ENCODE measurements around the gene ALDH1L2.

The ALDH1L2 gene

GRCh38 chr12:105032703-105033357 lies 51.4 kb downstream of the ALDH1L2 start:
- H3K36me3 ChIP-seq (ENCODE audit: control insufficient read depth, insufficient read depth, low read length): no peaks in the 10 kb centered on the region
- no peaks in the 10 kb centered on the region for H3K9me3 ChIP-seq (ENCODE audit: control insufficient read depth, low read length)
- no peak overlapping the region for H3K27ac ChIP-seq (ENCODE audit: low read depth, low read length, severe bottlenecking)
- no peaks in the 10 kb centered on the region for H3K4me1 ChIP-seq (ENCODE audit: control insufficient read depth, insufficient read depth, low read length, poor library complexity, severe bottlenecking)
- no peak overlapping the region for H3K4me3 ChIP-seq (ENCODE audit: extremely low read depth, insufficient read depth, low read length, poor library complexity, severe bottlenecking)
- WGBS, 2 experiments (ENCODE audit: insufficient coverage in 2 of 2): 88 to 100% methylated on average over 2 to 4 of the region's 4 CpGs

- no peaks in the 10 kb centered on the region for H3K36me3 ChIP-seq (ENCODE audit: control insufficient read depth, insufficient read depth, low read length)
Observed at GRCh38 chr12:105030820-105031807, 53.1 kb downstream of the ALDH1L2 start.

GRCh38 chr12:105026411-105026810 lies 57.8 kb downstream of the ALDH1L2 start:
- no CpG with 5 or more reads among the region's 4 CpGs for WGBS, 2 experiments (ENCODE audit: insufficient coverage in 2 of 2)
- Histone ChIP-seq H3K36me3 (ENCODE audit: control insufficient read depth, insufficient read depth, low read length) (no peaks in the 10 kb centered on the region), H3K27ac (ENCODE audit: low read depth, low read length, severe bottlenecking) (no peak overlapping the region), H3K9me3 (ENCODE audit: control insufficient read depth, low read length) (no peaks in the 10 kb centered on the region), H3K4me1 (ENCODE audit: control insufficient read depth, insufficient read depth, low read length, poor library complexity, severe bottlenecking) (no peaks in the 10 kb centered on the region), H3K4me3 (ENCODE audit: extremely low read depth, insufficient read depth, low read length, poor library complexity, severe bottlenecking) (no peak overlapping the region)

More at GRCh38 chr12:105030820-105031807, 53.1 kb downstream of the ALDH1L2 start:
- Histone ChIP-seq H3K9me3 (ENCODE audit: control insufficient read depth, low read length) (no peaks in the 10 kb centered on the region), H3K4me3 (ENCODE audit: extremely low read depth, insufficient read depth, low read length, poor library complexity, severe bottlenecking) (no peak overlapping the region), H3K27ac (ENCODE audit: low read depth, low read length, severe bottlenecking) (no peak overlapping the region), H3K4me1 (ENCODE audit: control insufficient read depth, insufficient read depth, low read length, poor library complexity, severe bottlenecking) (no peaks in the 10 kb centered on the region)
- WGBS, 2 experiments (ENCODE audit: insufficient coverage in 2 of 2): 91 to 94% methylated on average over 7 of the region's 9 CpGs

GRCh38 chr12:105025890-105026289 lies 58.4 kb downstream of the ALDH1L2 start:
- H3K36me3 ChIP-seq (ENCODE audit: control insufficient read depth, insufficient read depth, low read length): no peaks in the 10 kb centered on the region
- no peaks in the 10 kb centered on the region for H3K9me3 ChIP-seq (ENCODE audit: control insufficient read depth, low read length)
- WGBS, 2 experiments (ENCODE audit: insufficient coverage in 2 of 2): 88 to 97% methylated on average over 3 of the region's 5 CpGs
- no peaks in the 10 kb centered on the region for H3K4me1 ChIP-seq (ENCODE audit: control insufficient read depth, insufficient read depth, low read length, poor library complexity, severe bottlenecking)
- no peak overlapping the region for H3K27ac ChIP-seq (ENCODE audit: low read depth, low read length, severe bottlenecking)
- no peak overlapping the region for H3K4me3 ChIP-seq (ENCODE audit: extremely low read depth, insufficient read depth, low read length, poor library complexity, severe bottlenecking)

DNA sequence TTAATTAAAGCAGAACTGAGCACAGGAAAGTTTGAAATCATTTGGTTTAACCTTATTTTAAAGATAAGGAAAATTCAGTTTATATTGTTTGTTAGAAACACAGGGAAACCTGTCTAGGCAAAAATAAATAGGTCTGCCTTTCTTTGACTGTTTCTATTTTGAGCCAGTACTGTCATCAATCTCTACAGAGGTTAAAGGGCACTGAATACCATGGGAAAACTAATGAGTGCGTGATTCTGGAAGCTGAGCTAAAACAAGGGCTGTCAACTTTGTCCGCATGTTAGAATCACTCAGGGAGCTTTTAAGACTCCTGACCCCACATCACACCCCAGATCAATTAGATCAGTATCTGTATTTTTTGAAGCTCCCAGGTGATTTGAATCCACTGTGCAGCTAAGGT lies 59.3 kb downstream of the ALDH1L2 start:
- Histone ChIP-seq H3K4me3 (ENCODE audit: extremely low read depth, insufficient read depth, low read length, poor library complexity, severe bottlenecking) (no peak overlapping the region), H3K27ac (ENCODE audit: low read depth, low read length, severe bottlenecking) (peak overlapping the region; percentile 31), H3K4me1 (ENCODE audit: control insufficient read depth, insufficient read depth, low read length, poor library complexity, severe bottlenecking) (no peaks in the 10 kb centered on the region), H3K36me3 (ENCODE audit: control insufficient read depth, insufficient read depth, low read length) (no peaks in the 10 kb centered on the region), H3K9me3 (ENCODE audit: control insufficient read depth, low read length) (no peaks in the 10 kb centered on the region)
- WGBS, 2 experiments (ENCODE audit: insufficient coverage in 2 of 2): 80 to 100% methylated on average over 1 of the region's 2 CpGs

DNA sequence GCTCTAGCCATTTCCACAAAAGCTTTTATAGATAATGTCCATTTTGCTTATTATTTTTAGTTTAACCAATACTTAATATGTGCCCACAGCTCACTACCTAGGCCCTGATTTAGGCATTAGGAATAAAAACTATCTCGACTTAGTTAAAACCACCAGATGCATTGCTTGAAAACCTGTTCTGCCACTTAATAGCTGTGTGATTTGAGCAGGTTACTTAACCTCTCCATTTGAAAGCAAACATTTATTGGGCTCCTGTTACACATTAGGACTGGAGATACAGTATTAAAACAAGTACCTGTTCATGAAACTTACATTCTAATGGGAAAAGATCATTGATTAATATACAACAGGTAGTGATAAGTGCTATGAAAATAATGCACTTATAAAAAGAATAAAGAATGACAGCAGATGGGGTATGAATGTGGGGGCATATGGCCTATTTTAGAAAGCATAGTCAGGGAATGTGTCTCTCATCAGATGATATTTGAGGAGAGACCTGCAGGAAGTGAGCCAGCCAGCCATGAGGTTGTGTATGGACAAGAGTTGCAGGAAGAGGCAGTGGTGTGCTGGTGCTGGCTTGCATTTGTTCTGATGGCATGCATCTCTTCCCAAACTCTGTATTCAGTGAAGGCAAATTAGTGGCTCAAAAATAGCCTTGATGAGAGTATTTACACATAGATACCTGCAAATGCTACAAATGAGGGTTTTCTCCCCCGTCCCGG lies 63.9 kb downstream of the ALDH1L2 start:
- 89% methylated on average over 3 of the region's 3 CpGs; no CpG with 5 or more reads in 1 of the 2 experiments for WGBS, 2 experiments (ENCODE audit: insufficient coverage in 2 of 2)

DNA sequence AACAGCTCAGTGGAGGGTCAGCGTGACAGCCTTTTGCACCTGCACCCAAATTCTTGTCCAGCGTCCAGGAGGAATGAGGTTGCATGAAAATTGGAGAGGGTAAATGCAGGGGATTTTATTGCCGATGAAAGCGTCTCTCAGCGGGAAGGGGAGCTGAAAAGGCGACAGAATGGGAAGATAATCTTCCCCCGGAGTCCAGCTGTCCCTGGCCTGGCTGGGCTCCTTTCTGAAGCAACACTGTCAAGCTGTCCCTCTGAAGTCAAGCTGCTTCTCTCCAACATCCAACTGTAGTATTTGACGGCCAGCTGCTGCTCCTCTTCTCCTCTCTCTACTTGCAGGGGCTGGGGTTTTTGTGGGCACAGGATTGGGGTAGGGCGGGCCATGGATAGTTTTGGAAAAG lies 65.5 kb downstream of the ALDH1L2 start:
- Histone ChIP-seq H3K36me3 (ENCODE audit: control insufficient read depth, insufficient read depth, low read length) (peaks cover 2% of the 10 kb centered on the region), H3K4me3 (ENCODE audit: extremely low read depth, insufficient read depth, low read length, poor library complexity, severe bottlenecking) (no peak overlapping the region), H3K4me1 (ENCODE audit: control insufficient read depth, insufficient read depth, low read length, poor library complexity, severe bottlenecking) (peaks cover under 1% of the 10 kb centered on the region), H3K9me3 (ENCODE audit: control insufficient read depth, low read length) (no peaks in the 10 kb centered on the region), H3K27ac (ENCODE audit: low read depth, low read length, severe bottlenecking) (no peak overlapping the region)
- WGBS, 2 experiments (ENCODE audit: insufficient coverage in 2 of 2): 91 to 97% methylated on average over 6 to 7 of the region's 9 CpGs

More for the DNA sequence above, 63.9 kb downstream of the ALDH1L2 start:
- H3K4me1 ChIP-seq (ENCODE audit: control insufficient read depth, insufficient read depth, low read length, poor library complexity, severe bottlenecking): no peaks in the 10 kb centered on the region
- H3K27ac ChIP-seq (ENCODE audit: low read depth, low read length, severe bottlenecking): no peak overlapping the region
- H3K36me3 ChIP-seq (ENCODE audit: control insufficient read depth, insufficient read depth, low read length): no peaks in the 10 kb centered on the region
- no peaks in the 10 kb centered on the region for H3K9me3 ChIP-seq (ENCODE audit: control insufficient read depth, low read length)
- no peak overlapping the region for H3K4me3 ChIP-seq (ENCODE audit: extremely low read depth, insufficient read depth, low read length, poor library complexity, severe bottlenecking)

- WGBS, 2 experiments (ENCODE audit: insufficient coverage in 2 of 2): 93 to 100% methylated on average over 4 of the region's 4 CpGs
- Histone ChIP-seq H3K9me3 (ENCODE audit: control insufficient read depth, low read length) (no peaks in the 10 kb centered on the region), H3K27ac (ENCODE audit: low read depth, low read length, severe bottlenecking) (no peak overlapping the region), H3K4me3 (ENCODE audit: extremely low read depth, insufficient read depth, low read length, poor library complexity, severe bottlenecking) (no peak overlapping the region), H3K36me3 (ENCODE audit: control insufficient read depth, insufficient read depth, low read length) (peaks cover 9% of the 10 kb centered on the region), H3K4me1 (ENCODE audit: control insufficient read depth, insufficient read depth, low read length, poor library complexity, severe bottlenecking) (peaks cover 4% of the 10 kb centered on the region)
Observed at GRCh38 chr12:105018012-105018411, 66.2 kb downstream of the ALDH1L2 start.

GRCh38 chr12:105015543-105015942 lies 68.7 kb downstream of the ALDH1L2 start:
- Histone ChIP-seq H3K9me3 (ENCODE audit: control insufficient read depth, low read length) (no peaks in the 10 kb centered on the region), H3K36me3 (ENCODE audit: control insufficient read depth, insufficient read depth, low read length) (peaks cover 18% of the 10 kb centered on the region), H3K27ac (ENCODE audit: low read depth, low read length, severe bottlenecking) (no peak overlapping the region), H3K4me3 (ENCODE audit: extremely low read depth, insufficient read depth, low read length, poor library complexity, severe bottlenecking) (no peak overlapping the region), H3K4me1 (ENCODE audit: control insufficient read depth, insufficient read depth, low read length, poor library complexity, severe bottlenecking) (peaks cover 4% of the 10 kb centered on the region)
- 86 to 92% methylated on average over 2 to 4 of the region's 4 CpGs for WGBS, 2 experiments (ENCODE audit: insufficient coverage in 2 of 2)

DNA sequence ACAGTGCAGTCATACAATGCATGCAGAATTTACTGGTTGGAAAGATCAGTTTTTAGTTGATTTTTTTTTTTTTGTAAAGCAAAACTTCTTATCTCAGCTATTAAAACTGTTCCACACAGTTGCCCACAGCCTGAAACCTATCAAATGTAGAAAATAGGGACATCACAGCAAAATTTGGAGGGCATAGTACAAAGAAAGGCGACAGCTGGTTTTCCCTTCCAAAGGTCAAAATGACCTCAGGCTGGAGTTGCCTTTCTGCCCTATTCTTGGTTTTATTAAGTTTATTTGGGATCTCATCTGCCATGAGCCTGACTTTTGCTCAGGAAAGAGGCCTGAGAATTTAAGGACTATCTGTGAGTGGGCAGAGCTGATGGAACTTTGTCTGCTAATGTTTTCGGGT lies 69.7 kb downstream of the ALDH1L2 start:
- no peak overlapping the region for H3K4me3 ChIP-seq (ENCODE audit: extremely low read depth, insufficient read depth, low read length, poor library complexity, severe bottlenecking)
- WGBS, 2 experiments (ENCODE audit: insufficient coverage in 2 of 2): 92 to 100% methylated on average over 1 of the region's 2 CpGs
- H3K9me3 ChIP-seq (ENCODE audit: control insufficient read depth, low read length): no peaks in the 10 kb centered on the region
- H3K36me3 ChIP-seq (ENCODE audit: control insufficient read depth, insufficient read depth, low read length): peaks cover 18% of the 10 kb centered on the region
- H3K27ac ChIP-seq (ENCODE audit: low read depth, low read length, severe bottlenecking): no peak overlapping the region
- peaks cover 4% of the 10 kb centered on the region for H3K4me1 ChIP-seq (ENCODE audit: control insufficient read depth, insufficient read depth, low read length, poor library complexity, severe bottlenecking)
